Left ventricle myocardium inferior (tissue), 1 donor: ENCODE results near the gene TCF4. TPM values are rescaled to one million over a fixed set of nuclear protein-coding genes. Genes with fewer than 3 reads are reported as not detected.

Experiments used
- DNase-seq: peaks from one replicate; pipeline ENCODE4 v3.0.0-alpha.2; 2020
- H3K27ac ChIP-seq: fragments of 200-600 bp; replicated peaks from 2 replicates; pipeline ENCODE4 v1.8.0; 2021
- H3K27me3 ChIP-seq: fragments of 200-600 bp; 2 replicates; pipeline ENCODE4 v1.8.0; 2021; ENCODE audit warnings: low read depth
- H3K36me3 ChIP-seq: fragments of 200-600 bp; 2 replicates; pipeline ENCODE4 v1.8.0; 2021
- H3K4me1 ChIP-seq: fragments of 200-600 bp; 2 replicates; pipeline ENCODE4 v1.8.0; 2021
- H3K4me3 ChIP-seq: fragments of 200-600 bp; 2 replicates; pipeline ENCODE4 v1.8.0; 2021; ENCODE audit warnings: mild to moderate bottlenecking, moderate library complexity
- H3K9me3 ChIP-seq: fragments of 200-600 bp; replicated peaks from 2 replicates; pipeline ENCODE4 v1.8.0; 2021
- intact Hi-C: fragments of 100-400 bp; cut with micrococcal nuclease; formaldehyde crosslinking; loops from one replicate; pipeline ENCODE4 v1.11.0; 2022
- total RNA-seq: library from RNA; stranded (reverse); fragmentation: NEBNext Ultra II Directional; extraction: Animal tissue kit (Norgen Biotek cat#: 25700); gene quantifications from one replicate; pipeline ENCODE4 v1.2.1, GENCODE V29; 2021
- TF ChIP-seq, protein P1 (sequence below): fragments of 200-600 bp; IDR thresholded peaks from 2 replicates; pipeline ENCODE4 v1.8.0; 2021; ENCODE audit warnings: antibody characterized with exemption, mild to moderate bottlenecking, borderline replicate concordance
- donor health status: DM: no; HTN: yes; CAD: no; lungs with severe emphysema.

Gene TCF4
- total RNA-seq, 1 donor from 2014 or later, result 58.9 TPM

DNA sequence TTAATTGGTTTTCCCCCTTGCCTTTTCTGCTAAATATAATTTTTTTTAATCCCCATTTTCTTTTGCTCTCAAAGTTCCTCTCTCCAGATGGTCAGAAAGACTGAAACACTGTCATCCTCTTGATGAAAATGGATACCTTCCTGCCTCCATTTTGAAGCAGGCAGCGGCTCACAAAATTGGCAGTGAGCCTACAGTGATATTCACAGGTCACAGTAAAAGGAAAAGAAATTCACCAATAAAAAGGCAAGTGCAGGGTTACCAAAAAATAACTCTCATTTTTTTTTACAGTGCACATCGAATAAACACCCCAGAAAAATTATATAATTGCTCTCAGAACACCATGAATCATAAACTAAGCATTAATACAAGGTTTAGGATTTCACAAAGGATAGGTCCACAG is 307.5 kb downstream of the TCF4 start:
- DNase-seq, result no peak
- TF ChIP-seq, protein P1, sequence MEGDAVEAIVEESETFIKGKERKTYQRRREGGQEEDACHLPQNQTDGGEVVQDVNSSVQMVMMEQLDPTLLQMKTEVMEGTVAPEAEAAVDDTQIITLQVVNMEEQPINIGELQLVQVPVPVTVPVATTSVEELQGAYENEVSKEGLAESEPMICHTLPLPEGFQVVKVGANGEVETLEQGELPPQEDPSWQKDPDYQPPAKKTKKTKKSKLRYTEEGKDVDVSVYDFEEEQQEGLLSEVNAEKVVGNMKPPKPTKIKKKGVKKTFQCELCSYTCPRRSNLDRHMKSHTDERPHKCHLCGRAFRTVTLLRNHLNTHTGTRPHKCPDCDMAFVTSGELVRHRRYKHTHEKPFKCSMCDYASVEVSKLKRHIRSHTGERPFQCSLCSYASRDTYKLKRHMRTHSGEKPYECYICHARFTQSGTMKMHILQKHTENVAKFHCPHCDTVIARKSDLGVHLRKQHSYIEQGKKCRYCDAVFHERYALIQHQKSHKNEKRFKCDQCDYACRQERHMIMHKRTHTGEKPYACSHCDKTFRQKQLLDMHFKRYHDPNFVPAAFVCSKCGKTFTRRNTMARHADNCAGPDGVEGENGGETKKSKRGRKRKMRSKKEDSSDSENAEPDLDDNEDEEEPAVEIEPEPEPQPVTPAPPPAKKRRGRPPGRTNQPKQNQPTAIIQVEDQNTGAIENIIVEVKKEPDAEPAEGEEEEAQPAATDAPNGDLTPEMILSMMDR, result no peak
- intact Hi-C loops, result no loop called here
- H3K27me3 ChIP-seq, result no peaks in the 10 kb centered on the region
- H3K9me3 ChIP-seq, result no peaks in the 10 kb centered on the region
- peaks cover 25% of the 10 kb centered on the region for H3K36me3 ChIP-seq
- peak overlapping the region; percentile 12 for H3K27ac ChIP-seq
- no peak overlapping the region for H3K4me3 ChIP-seq
- peaks cover 46% of the 10 kb centered on the region for H3K4me1 ChIP-seq

DNA sequence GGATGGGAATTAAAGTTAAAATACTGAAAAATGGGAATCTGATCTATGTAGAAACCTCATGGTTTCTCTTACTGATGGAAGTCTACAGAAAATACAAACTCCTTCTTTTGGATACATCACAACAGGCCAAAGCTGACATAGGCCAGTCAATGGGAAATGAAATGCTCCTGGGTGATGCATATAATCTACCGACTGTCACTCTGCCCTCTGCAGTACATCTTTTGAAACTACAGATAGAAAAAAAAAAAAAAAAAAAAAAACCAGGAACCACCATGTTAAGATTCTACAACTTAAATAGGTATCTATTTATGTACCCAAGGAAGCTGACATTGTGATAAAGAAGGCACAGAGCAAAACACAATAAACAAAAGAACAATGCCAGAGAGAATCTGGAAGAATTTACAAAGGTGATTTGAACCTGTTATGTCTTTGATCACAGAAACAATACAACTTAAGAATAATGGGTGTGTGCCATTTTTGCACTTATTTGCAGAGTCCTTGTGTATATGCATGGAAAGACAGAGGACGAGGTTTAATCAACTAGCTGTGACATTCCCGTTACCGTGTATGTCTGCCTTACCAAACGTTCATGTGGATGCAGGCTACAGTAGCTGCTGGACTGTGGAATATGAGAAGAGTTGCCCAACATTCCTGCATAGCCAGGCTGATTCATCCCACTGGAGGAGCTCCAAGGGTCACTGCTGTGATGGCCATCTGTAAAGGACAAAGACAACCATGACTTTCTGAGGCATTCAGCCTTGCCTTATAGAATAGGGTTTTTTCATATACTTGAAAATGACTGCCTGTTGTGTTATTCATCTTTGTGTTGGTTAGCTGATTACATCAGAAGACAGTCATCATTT is 312.7 kb downstream of the TCF4 start:
- intact Hi-C loops, result no loop called here
- H3K4me1 ChIP-seq, result peaks cover 45% of the 10 kb centered on the region
- no peak overlapping the region for H3K27ac ChIP-seq
- TF ChIP-seq, protein P1, result peak; percentile 20
- peaks cover 68% of the 10 kb centered on the region for H3K36me3 ChIP-seq
- H3K9me3 ChIP-seq, result no peaks in the 10 kb centered on the region
- H3K27me3 ChIP-seq, result no peaks in the 10 kb centered on the region
- peak; percentile 18 for DNase-seq
- no peak overlapping the region for H3K4me3 ChIP-seq

DNA sequence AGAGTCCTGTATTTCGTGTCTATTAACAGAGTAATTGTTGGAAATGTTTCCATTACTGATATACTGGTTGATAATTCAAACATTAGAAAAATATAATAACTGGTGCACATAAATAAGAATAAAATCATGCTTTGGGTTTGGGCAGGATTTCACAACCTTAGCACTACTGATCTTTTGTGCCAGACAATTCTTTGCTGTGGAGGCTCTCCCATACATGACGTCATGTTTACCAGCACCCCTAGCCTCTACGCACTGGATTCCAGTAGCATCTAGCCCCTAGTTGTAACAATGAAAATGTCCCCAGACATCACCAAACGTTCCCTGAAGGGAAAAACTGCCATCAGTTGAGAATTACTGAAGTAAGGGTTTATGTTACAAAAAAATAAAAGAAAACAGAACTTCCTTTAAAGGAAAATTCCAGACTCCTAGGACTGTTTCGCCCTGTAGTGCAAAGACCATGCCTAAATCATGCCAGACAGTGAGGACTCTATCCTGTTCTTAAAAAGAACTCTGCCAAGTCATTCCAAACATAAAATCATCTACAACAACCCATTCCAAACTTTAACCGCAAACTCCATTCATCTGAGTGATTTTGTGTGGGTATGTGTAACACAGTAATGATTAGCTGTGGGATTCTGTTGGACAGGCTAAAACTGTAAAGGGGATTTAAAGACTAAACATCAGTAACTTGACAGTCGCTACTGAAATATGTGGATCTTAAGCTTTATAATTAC is 315.3 kb downstream of the TCF4 start:
- TF ChIP-seq, protein P1, result no peak
- H3K27ac ChIP-seq, result peak overlapping the region; percentile 38
- H3K9me3 ChIP-seq, result no peaks in the 10 kb centered on the region
- no peak for DNase-seq
- intact Hi-C loops, result no loop called here
- no peaks in the 10 kb centered on the region for H3K27me3 ChIP-seq
- H3K4me3 ChIP-seq, result no peak overlapping the region
- H3K4me1 ChIP-seq, result peaks cover 57% of the 10 kb centered on the region
- peaks cover 74% of the 10 kb centered on the region for H3K36me3 ChIP-seq

DNA sequence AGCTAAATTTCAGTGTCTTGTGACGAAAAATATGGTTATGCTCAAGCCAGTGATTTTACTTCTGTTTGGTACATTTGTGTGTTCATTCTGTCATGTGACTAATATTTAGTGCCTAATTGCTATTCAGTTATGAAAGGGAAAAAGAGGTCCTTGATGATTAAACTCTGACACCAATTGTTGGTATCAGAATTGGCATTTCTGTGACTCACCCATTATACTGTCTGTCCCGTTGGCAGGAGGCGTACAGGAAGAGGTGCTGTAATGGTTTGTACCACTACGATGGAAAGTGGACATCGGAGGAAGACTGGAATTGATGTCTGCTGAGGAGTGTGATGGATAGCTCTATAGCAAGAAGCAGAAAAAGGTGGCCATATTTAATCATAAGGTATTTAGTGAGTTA is 318.4 kb downstream of the TCF4 start:
- H3K4me3 ChIP-seq, result no peak overlapping the region
- DNase-seq, result no peak
- peaks cover 75% of the 10 kb centered on the region for H3K4me1 ChIP-seq
- TF ChIP-seq, protein P1, result no peak
- intact Hi-C loops, result loop anchor here (10.0 kb wide), 1 partner anchor 45 kb away; no protein-coding TSS in a partner anchor
- no peaks in the 10 kb centered on the region for H3K9me3 ChIP-seq
- H3K36me3 ChIP-seq, result peaks cover 71% of the 10 kb centered on the region
- H3K27ac ChIP-seq, result no peak overlapping the region
- H3K27me3 ChIP-seq, result no peaks in the 10 kb centered on the region

DNA sequence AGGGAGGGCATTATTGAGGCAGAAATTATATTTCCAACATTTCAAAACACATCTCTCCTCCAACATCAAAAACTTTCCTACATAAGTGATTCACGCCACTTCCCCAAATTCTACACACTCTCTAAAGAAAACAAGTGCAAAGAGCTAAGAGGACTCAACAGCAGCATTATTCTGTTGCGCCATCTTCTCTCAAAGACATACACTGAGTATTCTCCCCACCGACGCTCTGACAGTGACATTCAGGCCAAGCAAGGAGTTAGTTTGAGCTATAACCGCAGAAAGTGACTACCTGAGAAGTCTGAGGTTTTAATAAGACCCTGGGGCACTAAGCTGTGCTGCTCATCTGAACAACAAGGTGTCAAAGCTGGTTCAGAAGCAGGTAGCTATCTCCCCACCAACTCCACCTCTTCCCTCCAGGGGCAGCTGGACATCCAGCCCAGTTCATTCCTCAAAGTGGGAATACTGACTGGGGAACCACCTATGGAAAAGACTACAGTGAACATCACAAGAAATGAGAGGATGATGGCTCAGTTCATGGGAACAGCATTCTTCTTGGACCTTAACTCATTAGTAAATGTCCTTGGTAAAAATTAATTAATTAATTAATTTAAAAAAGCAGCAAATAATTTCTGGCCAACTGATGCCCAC is 319.2 kb downstream of the TCF4 start:
- no peak for DNase-seq
- peaks cover 81% of the 10 kb centered on the region for H3K4me1 ChIP-seq
- H3K9me3 ChIP-seq, result no peaks in the 10 kb centered on the region
- H3K27me3 ChIP-seq, result no peaks in the 10 kb centered on the region
- H3K36me3 ChIP-seq, result peaks cover 63% of the 10 kb centered on the region
- no peak overlapping the region for H3K4me3 ChIP-seq
- peak overlapping the region; percentile 72 for H3K27ac ChIP-seq
- intact Hi-C loops, result loop anchor here (10.0 kb wide), 1 partner anchor 46 kb away; no protein-coding TSS in a partner anchor
- TF ChIP-seq, protein P1, result no peak
